ENCODE results near the gene PDIK1L. TPM values are rescaled to one million over a fixed set of nuclear protein-coding genes. Genes with fewer than 3 reads are reported as not detected.

PDIK1L gene
- total and polyA plus RNA-seq, 9 of the 15 experiments (the other 6 are each of a cell fraction or from before 2014, with no cell fraction given): 12.8 to 30.2 (median 21.5) TPM

GRCh38 chr1:26126321-26127084 is 14.9 kb downstream of the PDIK1L start (continued):
- TF ChIP-seq MNT (conservative IDR thresholded peaks at IDR 0.05) (peak; percentile 74 to 89), ILK (tag; IDR thresholded peaks at IDR 0.05; ENCODE audit: borderline replicate concordance, low read depth) (no peak), FOXK2 (conservative IDR thresholded peaks at IDR 0.05 in 1 of 2, IDR thresholded peaks at IDR 0.05 in 1 of 2; ENCODE audit: low read depth in 2 of 2) (peak; percentile 94 to 95), POU5F1 (IDR thresholded peaks at IDR 0.05; ENCODE audit: borderline replicate concordance, low read depth, low read length, partially characterized antibody) (no peak), DACH1 (IDR thresholded peaks at IDR 0.05; ENCODE audit: partially characterized antibody) (peak; percentile 70), NR0B1 (IDR thresholded peaks at IDR 0.05; ENCODE audit: partially characterized antibody) (no peak), TCFL5 (CRISPR knock-in tag; conservative IDR thresholded peaks at IDR 0.05) (0 out of 2 replicates have a peak, but pooled peaks have one; percentile 6), HDAC6 (IDR thresholded peaks at IDR 0.05; ENCODE audit: low read depth, low read length) (no peak), CLOCK (CRISPR knock-in tag; IDR thresholded peaks at IDR 0.05; ENCODE audit: borderline replicate concordance) (no peak), RAD51 (IDR thresholded peaks at IDR 0.05; ENCODE audit: borderline replicate concordance, low read depth) (peak; percentile 55; the same call in 1 of the 2 replicates), YY1 (IDR thresholded peaks at IDR 0.05; ENCODE audit: borderline replicate concordance in 1 of 3, control insufficient read depth in 1 of 3, extremely low read depth in 1 of 3, insufficient read depth in 3 of 3, insufficient read length in 1 of 3, insufficient replicate concordance in 2 of 3, low read depth in 1 of 3, low read length in 2 of 3) (peak in 1 of 3 experiments; percentile 27)
